IMR-90 (cell line): ENCODE data around the gene GBP7. TPM values are rescaled to one million over a fixed set of nuclear protein-coding genes. Genes with fewer than 3 reads are reported as not detected.

Source experiments
- ATAC-seq: fragments of 200-7000 bp; cut with Tn5 transposase; 2 replicates; pipeline ENCODE4 v1.9.1; 2020; ENCODE audit warnings: low read depth, mild to moderate bottlenecking, moderate library complexity
- BruUV-seq: library from RNA; stranded (reverse); fragments of 400-500 nt; replicated peaks from 2 replicates; lab custom pipeline; 2021; lab: Mats Ljungman, UMichigan
- CTCF ChIA-PET: fragments of 300-600 bp; formaldehyde crosslinking; extraction: SDS; loops from one replicate; lab custom pipeline; 2021; ENCODE audit warnings: antibody characterized with exemption; lab: Yijun Ruan, JAX
- POLR2A ChIA-PET: fragments of 300-600 bp; sonication (Branson Sonifier 250); formaldehyde crosslinking; loops from one replicate; lab custom pipeline; 2022; ENCODE audit warnings: antibody characterized with exemption; ENCODE audit not compliant: unreplicated experiment; lab: Charles Lee
- DNase-seq: peaks from one replicate; pipeline ENCODE4 v3.0.0; 2013
- H2AFZ ChIP-seq: replicated peaks from 2 replicates; pipeline ENCODE3; 2013; ENCODE audit warnings: low read length, mild to moderate bottlenecking; ENCODE audit not compliant: poor library complexity
- H2AK5ac ChIP-seq: 2 replicates; pipeline ENCODE4 v1.6.1; 2013; ENCODE audit warnings: low read depth, low read length, inconsistent platforms
- H2AK9ac ChIP-seq: replicated peaks from 2 replicates; pipeline ENCODE3; 2013; ENCODE audit warnings: mild to moderate bottlenecking, low read depth, low read length, moderate library complexity; ENCODE audit not compliant: poor library complexity
- H2BK120ac ChIP-seq: 2 replicates; pipeline ENCODE4 v1.6.1; 2013; ENCODE audit warnings: low read depth, low read length, inconsistent platforms
- H2BK15ac ChIP-seq: 3 replicates; pipeline ENCODE4 v1.6.1; 2013; ENCODE audit warnings: low read depth, low read length, inconsistent platforms
- H2BK20ac ChIP-seq: 2 replicates; pipeline ENCODE4 v1.6.1; 2013; ENCODE audit warnings: low read depth, mild to moderate bottlenecking, inconsistent platforms, low read length, moderate library complexity
- H2BK5ac ChIP-seq: 2 replicates; pipeline ENCODE4 v1.6.1; 2013; ENCODE audit warnings: mild to moderate bottlenecking, low read depth, low read length, inconsistent platforms; ENCODE audit not compliant: poor library complexity, severe bottlenecking
- H3K14ac ChIP-seq: replicated peaks from 2 replicates; pipeline ENCODE4 v1.6.1; 2013; ENCODE audit warnings: low read depth, low read length, inconsistent platforms
- H3K18ac ChIP-seq: 2 replicates; pipeline ENCODE4 v1.6.1; 2013; ENCODE audit warnings: low read depth, low read length, control low read depth
- H3K23ac ChIP-seq: 2 replicates; pipeline ENCODE4 v1.6.1; 2013; ENCODE audit warnings: low read depth, low read length, inconsistent platforms
- H3K27ac ChIP-seq: 2 replicates; pipeline ENCODE4 v1.5.1; 2013; ENCODE audit warnings: mild to moderate bottlenecking, control low read depth, low read length; ENCODE audit not compliant: insufficient read depth
- H3K27me3 ChIP-seq: 2 replicates; pipeline ENCODE4 v1.6.1; 2013; ENCODE audit warnings: low read length; ENCODE audit not compliant: control insufficient read depth, insufficient read depth
- H3K36me3 ChIP-seq: 2 replicates; pipeline ENCODE4 v1.6.1; 2013; ENCODE audit warnings: low read length, mixed read lengths; ENCODE audit not compliant: control insufficient read depth, insufficient read depth
- H3K4ac ChIP-seq: 2 replicates; pipeline ENCODE4 v1.6.1; 2013; ENCODE audit warnings: low read depth, low read length, inconsistent platforms
- H3K4me1 ChIP-seq: 2 replicates; pipeline ENCODE4 v1.6.1; 2013; ENCODE audit warnings: low read length, mixed read lengths; ENCODE audit not compliant: control insufficient read depth, insufficient read depth
- H3K4me2 ChIP-seq: 2 replicates; pipeline ENCODE4 v1.6.1; 2013; ENCODE audit warnings: low read depth, mild to moderate bottlenecking, control low read depth, low read length, moderate library complexity
- H3K4me3 ChIP-seq: 2 replicates; pipeline ENCODE4 v1.5.1; 2013; ENCODE audit warnings: low read depth, mild to moderate bottlenecking, control low read depth, low read length, moderate library complexity; ENCODE audit not compliant: insufficient read depth
- H3K56ac ChIP-seq: 2 replicates; pipeline ENCODE4 v1.6.1; 2013; ENCODE audit warnings: low read length, inconsistent platforms; ENCODE audit not compliant: insufficient read depth; ENCODE audit errors: extremely low read depth
- H3K79me1 ChIP-seq, 2 experiments: 2 replicates each; pipeline ENCODE4 v1.6.1; 2013; ENCODE audit warnings: low read length in 2 of 2, inconsistent platforms in 1 of 2, low read depth in 1 of 2
- H3K9ac ChIP-seq: 2 replicates; pipeline ENCODE4 v1.6.1; 2013; ENCODE audit warnings: low read depth, low read length, control low read depth
- H3K9me1 ChIP-seq: 2 replicates; pipeline ENCODE4 v1.6.1; 2013; ENCODE audit warnings: low read length, inconsistent platforms; ENCODE audit not compliant: insufficient read depth
- H3K9me3 ChIP-seq: 2 replicates; pipeline ENCODE4 v1.6.1; 2013; ENCODE audit warnings: low read length; ENCODE audit not compliant: control insufficient read depth, insufficient read depth
- H4K20me1 ChIP-seq: 2 replicates; pipeline ENCODE4 v1.6.1; 2013; ENCODE audit warnings: low read length, inconsistent platforms; ENCODE audit not compliant: insufficient read depth
- H4K5ac ChIP-seq: 2 replicates; pipeline ENCODE4 v1.6.1; 2013; ENCODE audit warnings: mild to moderate bottlenecking, low read depth, low read length, control low read depth
- H4K8ac ChIP-seq, 2 experiments: 2 replicates each; pipeline ENCODE4 v1.6.1; 2013; ENCODE audit warnings: low read depth in 2 of 2, low read length in 2 of 2, control low read depth in 1 of 2, inconsistent platforms in 1 of 2
- H4K91ac ChIP-seq: 2 replicates; pipeline ENCODE4 v1.6.1; 2013; ENCODE audit warnings: low read depth, low read length, inconsistent platforms; ENCODE audit not compliant: insufficient read depth
- BHLHE40 ChIP-seq: fragments of 150-350 bp; IDR thresholded peaks from 2 replicates; pipeline ENCODE4 v1.6.1; 2016; ENCODE audit warnings: mild to moderate bottlenecking, low read depth, low read length
- CEBPB ChIP-seq: IDR thresholded peaks from 2 replicates; pipeline ENCODE4 v1.6.1; 2012; ENCODE audit warnings: low read depth, low read length, improper control_type of control experiment
- CHD1 ChIP-seq: IDR thresholded peaks from 2 replicates; pipeline ENCODE4 v1.6.1; 2012; ENCODE audit warnings: low read depth, low read length, improper control_type of control experiment
- CTCF ChIP-seq: conservative IDR thresholded peaks from 2 replicates; pipeline ENCODE4 v1.5.1; 2012; ENCODE audit warnings: mild to moderate bottlenecking, low read depth, low read length, improper control_type of control experiment
- ELK1 ChIP-seq: fragments of 150-350 bp; IDR thresholded peaks from 2 replicates; pipeline ENCODE4 v1.6.1; 2016; ENCODE audit warnings: low read depth, mild to moderate bottlenecking, low read length, moderate library complexity, borderline replicate concordance
- FOS ChIP-seq: fragments of 150-350 bp; IDR thresholded peaks from 2 replicates; pipeline ENCODE4 v1.6.1; 2016; ENCODE audit warnings: low read depth, low read length
- MAFK ChIP-seq: IDR thresholded peaks from 2 replicates; pipeline ENCODE4 v1.6.1; 2012; ENCODE audit warnings: low read depth, low read length, improper control_type of control experiment
- MAZ ChIP-seq: IDR thresholded peaks from 2 replicates; pipeline ENCODE4 v1.6.1; 2012; ENCODE audit warnings: low read depth, mild to moderate bottlenecking, low read length, improper control_type of control experiment, moderate library complexity, borderline replicate concordance
- MXI1 ChIP-seq: IDR thresholded peaks from 2 replicates; pipeline ENCODE4 v1.6.1; 2012; ENCODE audit warnings: low read depth, mild to moderate bottlenecking, low read length, moderate library complexity, borderline replicate concordance
- NFE2L2 ChIP-seq: fragments of 150-350 bp; IDR thresholded peaks from 2 replicates; pipeline ENCODE4 v1.6.1; 2016; ENCODE audit warnings: low read depth, mild to moderate bottlenecking, low read length
- POLR2A ChIP-seq: IDR thresholded peaks from 2 replicates; pipeline ENCODE4 v1.6.1; 2012; ENCODE audit warnings: mild to moderate bottlenecking, low read depth, low read length
- RAD21 ChIP-seq: IDR thresholded peaks from 2 replicates; pipeline ENCODE4 v1.6.1; 2012; ENCODE audit warnings: low read length, improper control_type of control experiment
- RCOR1 ChIP-seq: IDR thresholded peaks from 2 replicates; pipeline ENCODE4 v1.6.1; 2012; ENCODE audit warnings: mild to moderate bottlenecking, low read length, improper control_type of control experiment; ENCODE audit not compliant: insufficient replicate concordance
- RFX5 ChIP-seq: IDR thresholded peaks from 2 replicates; pipeline ENCODE4 v1.8.0; 2012; ENCODE audit warnings: low read depth, mild to moderate bottlenecking, low read length, moderate library complexity
- SMC3 ChIP-seq: fragments of 150-350 bp; IDR thresholded peaks from 2 replicates; pipeline ENCODE4 v1.6.1; 2016; ENCODE audit warnings: low read depth, mild to moderate bottlenecking, antibody characterized with exemption, low read length, moderate library complexity
- USF2 ChIP-seq: fragments of 150-350 bp; IDR thresholded peaks from 2 replicates; pipeline ENCODE4 v1.6.1; 2017; ENCODE audit warnings: mild to moderate bottlenecking, antibody characterized with exemption, low read length, low read depth
- WGBS, 2 experiments: methylation state at CpG; one replicate each; pipeline versions ENCODE4 v1.1.5 to v1.1.7; 2013; ENCODE audit warnings: missing lambda C conversion rate in 2 of 2; ENCODE audit not compliant: insufficient read length in 1 of 2; ENCODE audit errors: extremely low coverage in 2 of 2; 5-methylcytosine and 5-hydroxymethylcytosine counted together
- dilution Hi-C: fragments of 300-500 bp; cut with HindIII; formaldehyde crosslinking; loops from one replicate; pipeline ENCODE4 v1.14.3; 2018; ENCODE audit warnings: low sequenced_read_pairs; ENCODE audit not compliant: unreplicated experiment
- in situ Hi-C: fragments of 300-500 bp; cut with MboI; formaldehyde crosslinking; loops from 3 replicates; pipeline ENCODE4 v1.14.3; 2019; ENCODE audit warnings: low sequenced_read_pairs, inconsistent platforms, mixed read lengths
- intact Hi-C: fragments of 100-400 bp; cut with micrococcal nuclease; formaldehyde crosslinking; loops from 2 replicates; pipeline ENCODE4 v1.10.0; 2022
- polyA plus RNA-seq, 3 experiments: library from polyadenylated mRNA; depleted of rRNA; stranded (reverse); fragments of >200 nt; gene quantifications; 2 replicates each; pipeline ENCODE4 v1.2.3, GENCODE V29; 2012; ENCODE audit warnings: low replicate concordance in 1 of 3
- total RNA-seq: library from RNA; depleted of rRNA; stranded (reverse); fragments of >200 nt; gene quantifications from 2 replicates; pipeline ENCODE4 v1.2.3, GENCODE V29; 2012

The GBP7 gene
- total and polyA plus RNA-seq, 2 of the 4 experiments (the other 2 are of a cell fraction), result not detected

- no peaks in the 10 kb centered on the region for H3K9me1 ChIP-seq
- no peak overlapping the region for H3K4ac ChIP-seq
- in situ Hi-C loops, result no loop called here
- no TSS peak for BruUV-seq
- H3K36me3 ChIP-seq, result no peaks in the 10 kb centered on the region
- no peak overlapping the region for H4K8ac ChIP-seq
- no peak overlapping the region for H4K5ac ChIP-seq
- no peak overlapping the region for H3K27ac ChIP-seq
- no peaks in the 10 kb centered on the region for H3K79me1 ChIP-seq
- ChIA-PET POLR2A (no interaction called here), CTCF (no interaction called here)
- H3K4me3 ChIP-seq, result no peak overlapping the region
- no peak overlapping the region for H2AK9ac ChIP-seq
- H3K23ac ChIP-seq, result no peak overlapping the region
- intact Hi-C loops, result no loop called here
- DNase-seq (no peak), ATAC-seq (no peak)
- no peaks in the 10 kb centered on the region for H3K4me1 ChIP-seq
- no peak overlapping the region for H3K18ac ChIP-seq
- no peak overlapping the region for H3K4me2 ChIP-seq
- no peak overlapping the region for H3K14ac ChIP-seq
- H2BK5ac ChIP-seq, result no peak overlapping the region
- no peak overlapping the region for H3K9ac ChIP-seq
- no peak overlapping the region for H2BK120ac ChIP-seq
- H3K9me3 ChIP-seq, result no peaks in the 10 kb centered on the region
- no peak for TF ChIP-seq BHLHE40
- TF ChIP-seq SMC3, result no peak
- no peak for TF ChIP-seq NFE2L2
- TF ChIP-seq ELK1, result no peak
- no peak for TF ChIP-seq CHD1
- TF ChIP-seq USF2, result no peak
- no peak for TF ChIP-seq FOS
- TF ChIP-seq RAD21, result no peak
- no peak for TF ChIP-seq POLR2A
- TF ChIP-seq MAFK, result no peak
- TF ChIP-seq CTCF, result no peak
- TF ChIP-seq CEBPB, result no peak
- no peak for TF ChIP-seq MAZ
- TF ChIP-seq RFX5, result no peak
- TF ChIP-seq RCOR1, result no peak
- no peak for TF ChIP-seq MXI1
- H3K56ac ChIP-seq, result no peak overlapping the region
- H4K20me1 ChIP-seq, result no peaks in the 10 kb centered on the region
- no peaks in the 10 kb centered on the region for H3K27me3 ChIP-seq
- H2BK15ac ChIP-seq, result no peak overlapping the region
- dilution Hi-C loops, result no loop called here
- no peak overlapping the region for H2BK20ac ChIP-seq
- no peak overlapping the region for H4K91ac ChIP-seq
- H2AK5ac ChIP-seq, result no peak overlapping the region
- no peak overlapping the region for H2AFZ ChIP-seq
- no CpG with 5 or more reads among the region's 1 CpG for WGBS, 2 experiments
Measured at GRCh38 chr1:89211035-89211634, 35.3 kb upstream of the GBP7 start.
